Fibroblast of lung (primary cell): ENCODE measurements around the gene DPH7.

Source experiments
- EZH2 ChIP-seq: IDR thresholded peaks from 2 replicates; pipeline ENCODE4 v1.5.1; 2012; ENCODE audit warnings: low read length, control low read depth, mild to moderate bottlenecking; ENCODE audit errors: missing control alignments
- TF ChIP-seq, protein P1 (sequence below), 2 donors: IDR thresholded peaks in 1 of 2; conservative IDR thresholded peaks in 1 of 2; 1 replicate in 1 of 2; 2 replicates in 1 of 2; pipeline ENCODE4 v1.5.1; 2011 to 2012; ENCODE audit warnings: low read length in 2 of 2, control low read depth in 1 of 2, inconsistent platforms in 1 of 2, low read depth in 1 of 2, mild to moderate bottlenecking in 1 of 2

DNA sequence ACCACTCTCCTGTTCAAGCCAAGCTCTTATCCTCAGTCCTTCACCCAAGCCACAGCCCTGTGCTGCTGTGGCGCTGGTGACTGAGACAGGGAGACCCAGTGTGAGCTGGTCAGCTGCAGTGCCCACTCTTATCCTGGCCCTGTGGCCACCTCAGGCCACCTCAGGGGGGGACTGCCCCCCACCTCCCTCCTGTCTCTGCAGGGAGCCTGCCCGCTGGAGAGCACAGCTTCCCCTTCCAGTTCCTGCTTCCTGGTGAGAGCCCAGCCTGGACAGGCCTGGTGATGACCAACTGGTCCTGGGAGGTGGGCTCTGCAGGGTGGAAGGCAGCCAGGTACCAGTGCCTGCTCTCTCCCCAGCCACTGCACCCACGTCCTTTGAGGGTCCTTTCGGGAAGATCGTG, 34.5 kb upstream of the DPH7 start:
- TF ChIP-seq, protein P1, sequence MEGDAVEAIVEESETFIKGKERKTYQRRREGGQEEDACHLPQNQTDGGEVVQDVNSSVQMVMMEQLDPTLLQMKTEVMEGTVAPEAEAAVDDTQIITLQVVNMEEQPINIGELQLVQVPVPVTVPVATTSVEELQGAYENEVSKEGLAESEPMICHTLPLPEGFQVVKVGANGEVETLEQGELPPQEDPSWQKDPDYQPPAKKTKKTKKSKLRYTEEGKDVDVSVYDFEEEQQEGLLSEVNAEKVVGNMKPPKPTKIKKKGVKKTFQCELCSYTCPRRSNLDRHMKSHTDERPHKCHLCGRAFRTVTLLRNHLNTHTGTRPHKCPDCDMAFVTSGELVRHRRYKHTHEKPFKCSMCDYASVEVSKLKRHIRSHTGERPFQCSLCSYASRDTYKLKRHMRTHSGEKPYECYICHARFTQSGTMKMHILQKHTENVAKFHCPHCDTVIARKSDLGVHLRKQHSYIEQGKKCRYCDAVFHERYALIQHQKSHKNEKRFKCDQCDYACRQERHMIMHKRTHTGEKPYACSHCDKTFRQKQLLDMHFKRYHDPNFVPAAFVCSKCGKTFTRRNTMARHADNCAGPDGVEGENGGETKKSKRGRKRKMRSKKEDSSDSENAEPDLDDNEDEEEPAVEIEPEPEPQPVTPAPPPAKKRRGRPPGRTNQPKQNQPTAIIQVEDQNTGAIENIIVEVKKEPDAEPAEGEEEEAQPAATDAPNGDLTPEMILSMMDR (conservative IDR thresholded peaks at IDR 0.05 in 1 of 2, IDR thresholded peaks at IDR 0.05 in 1 of 2; ENCODE audit: low read depth in 1 of 2, low read length in 2 of 2), result no peak
- TF ChIP-seq EZH2, result no peak
